ENCODE results near the gene ZNF264. TPM values are rescaled to one million over a fixed set of nuclear protein-coding genes. Genes with fewer than 3 reads are reported as not detected.

ZNF264 gene
- total and polyA plus RNA-seq, 2 of the 8 experiments (the other 6 are each of a cell fraction or from before 2014, with no cell fraction given), result 3.6 to 20.0 TPM

DNA sequence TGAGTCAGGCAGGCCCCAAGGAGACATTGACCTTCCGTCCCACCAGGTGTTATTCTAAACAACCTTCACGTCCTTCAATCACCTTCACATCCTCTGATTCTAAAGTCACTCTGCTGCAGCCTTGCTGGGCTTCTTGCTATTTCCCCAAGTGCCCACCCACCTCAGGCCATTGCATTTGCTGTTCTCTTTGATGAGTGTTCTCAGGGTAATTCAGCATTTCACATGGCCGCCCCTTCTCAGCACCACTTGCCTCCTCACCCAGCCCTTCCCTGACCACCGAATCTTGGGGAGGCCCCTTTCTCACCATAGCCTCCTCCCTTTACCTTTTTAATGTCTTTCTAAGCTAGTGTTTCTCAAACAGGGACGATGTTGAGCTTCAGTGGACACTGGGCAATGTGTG lies 53.8 kb downstream of the ZNF264 start (continued):
- TF ChIP-seq SP2 (IDR thresholded peaks at IDR 0.05; ENCODE audit: low read length), result no peak
- TF ChIP-seq TAF1 (IDR thresholded peaks at IDR 0.05; ENCODE audit: low read depth, low read length), result no peak

Data from H1 (cell line).